ENCODE data around the gene CA10. TPM values are rescaled to one million over a fixed set of nuclear protein-coding genes. Genes with fewer than 3 reads are reported as not detected.

CA10 gene
- total and polyA plus RNA-seq, 2 donors (not counting 1 experiment from before 2014, with no cell fraction given) = not detected

DNA sequence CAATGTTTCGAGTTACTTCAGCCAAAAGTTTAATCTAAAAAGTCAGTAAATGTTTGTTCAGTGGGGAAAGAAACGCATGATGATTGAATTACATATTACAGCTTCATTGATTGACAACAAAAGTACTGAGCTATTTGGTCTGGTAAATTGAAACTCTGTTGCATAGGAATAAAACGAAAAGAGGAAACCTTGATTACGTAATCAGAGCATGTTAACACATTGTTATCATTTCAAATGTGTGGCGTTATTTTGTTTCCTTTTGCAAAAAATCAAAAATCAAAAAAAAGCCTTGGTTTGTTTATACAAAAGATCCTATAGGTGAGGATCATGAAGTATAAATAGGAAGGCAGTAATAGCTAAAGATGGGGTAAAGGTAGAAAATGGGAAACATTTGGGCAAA lies 19.5 kb upstream of the CA10 start:
- DNase-seq (ENCODE audit: low read depth in 2 of 2) = no peak
- no peak overlapping the region for H3K9ac ChIP-seq (ENCODE audit: insufficient read depth, low read length)
- no peak overlapping the region for H2AFZ ChIP-seq (ENCODE audit: low read length)
- TF ChIP-seq, protein P1, sequence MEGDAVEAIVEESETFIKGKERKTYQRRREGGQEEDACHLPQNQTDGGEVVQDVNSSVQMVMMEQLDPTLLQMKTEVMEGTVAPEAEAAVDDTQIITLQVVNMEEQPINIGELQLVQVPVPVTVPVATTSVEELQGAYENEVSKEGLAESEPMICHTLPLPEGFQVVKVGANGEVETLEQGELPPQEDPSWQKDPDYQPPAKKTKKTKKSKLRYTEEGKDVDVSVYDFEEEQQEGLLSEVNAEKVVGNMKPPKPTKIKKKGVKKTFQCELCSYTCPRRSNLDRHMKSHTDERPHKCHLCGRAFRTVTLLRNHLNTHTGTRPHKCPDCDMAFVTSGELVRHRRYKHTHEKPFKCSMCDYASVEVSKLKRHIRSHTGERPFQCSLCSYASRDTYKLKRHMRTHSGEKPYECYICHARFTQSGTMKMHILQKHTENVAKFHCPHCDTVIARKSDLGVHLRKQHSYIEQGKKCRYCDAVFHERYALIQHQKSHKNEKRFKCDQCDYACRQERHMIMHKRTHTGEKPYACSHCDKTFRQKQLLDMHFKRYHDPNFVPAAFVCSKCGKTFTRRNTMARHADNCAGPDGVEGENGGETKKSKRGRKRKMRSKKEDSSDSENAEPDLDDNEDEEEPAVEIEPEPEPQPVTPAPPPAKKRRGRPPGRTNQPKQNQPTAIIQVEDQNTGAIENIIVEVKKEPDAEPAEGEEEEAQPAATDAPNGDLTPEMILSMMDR (conservative IDR thresholded peaks at IDR 0.05 in 1 of 2, IDR thresholded peaks at IDR 0.05 in 1 of 2; ENCODE audit: low read depth in 1 of 2, low read length in 2 of 2) = no peak
- no peak for TF ChIP-seq EZH2 (IDR thresholded peaks at IDR 0.05; ENCODE audit: low read length, missing control alignments)
- H4K20me1 ChIP-seq (ENCODE audit: control insufficient read depth, extremely low read depth, insufficient read depth, low read length) = no peaks in the 10 kb centered on the region
- H3K79me2 ChIP-seq (ENCODE audit: control insufficient read depth, insufficient read depth, low read length) = no peaks in the 10 kb centered on the region
- H3K27me3 ChIP-seq (ENCODE audit: control insufficient read depth, insufficient read depth, low read length) = no peaks in the 10 kb centered on the region
- no peak overlapping the region for H3K4me3 ChIP-seq (replicated peaks in 1 of 4; ENCODE audit: control extremely low read depth in 1 of 4, insufficient read depth in 1 of 4, low read depth in 3 of 4, low read length in 4 of 4)
- H3K27ac ChIP-seq (ENCODE audit: insufficient read depth, low read length) = no peak overlapping the region
- no peaks in the 10 kb centered on the region for H3K9me3 ChIP-seq (ENCODE audit: control insufficient read depth, insufficient read depth, low read depth, low read length)
- H3K4me1 ChIP-seq (ENCODE audit: control insufficient read depth, extremely low read depth, insufficient read depth, low read length) = no peaks in the 10 kb centered on the region
- H3K36me3 ChIP-seq (ENCODE audit: control insufficient read depth, insufficient read depth, low read length) = no peaks in the 10 kb centered on the region
- no peak overlapping the region for H3K4me2 ChIP-seq (ENCODE audit: extremely low read depth, insufficient read depth, low read length)

DNA sequence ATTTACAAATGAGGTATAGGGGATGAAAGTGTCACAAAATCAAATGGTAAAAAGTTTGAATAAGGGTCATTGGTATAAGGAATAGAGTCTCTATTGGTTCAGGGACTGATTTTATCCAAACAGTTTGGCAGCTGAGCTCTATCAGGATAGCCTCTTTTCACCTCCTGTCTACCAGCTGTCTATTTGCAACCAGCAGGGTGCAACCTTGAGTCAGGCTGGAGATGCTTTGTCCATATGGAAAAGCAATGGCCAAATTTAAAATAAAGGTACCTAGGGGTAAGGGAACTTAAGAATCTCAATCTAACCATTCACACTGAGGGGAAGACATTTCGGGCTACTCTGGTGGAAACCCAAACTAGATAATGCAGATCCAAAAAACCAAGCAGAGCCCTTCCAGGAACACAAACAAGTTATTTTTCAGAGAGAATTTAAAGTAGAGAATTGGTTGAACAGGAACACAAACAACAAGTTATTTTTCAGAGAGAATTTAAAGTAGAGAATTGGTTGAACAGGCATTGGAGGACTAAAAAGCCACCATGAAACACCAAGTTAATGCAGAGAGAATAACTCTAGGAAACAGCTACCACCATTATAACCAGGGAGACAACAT lies 12.6 kb upstream of the CA10 start:
- TF ChIP-seq, protein P1 (conservative IDR thresholded peaks at IDR 0.05 in 1 of 2, IDR thresholded peaks at IDR 0.05 in 1 of 2; ENCODE audit: low read depth in 1 of 2, low read length in 2 of 2) = no peak
- TF ChIP-seq EZH2 (IDR thresholded peaks at IDR 0.05; ENCODE audit: low read length, missing control alignments) = no peak
- DNase-seq (ENCODE audit: low read depth in 2 of 2) = no peak

DNA sequence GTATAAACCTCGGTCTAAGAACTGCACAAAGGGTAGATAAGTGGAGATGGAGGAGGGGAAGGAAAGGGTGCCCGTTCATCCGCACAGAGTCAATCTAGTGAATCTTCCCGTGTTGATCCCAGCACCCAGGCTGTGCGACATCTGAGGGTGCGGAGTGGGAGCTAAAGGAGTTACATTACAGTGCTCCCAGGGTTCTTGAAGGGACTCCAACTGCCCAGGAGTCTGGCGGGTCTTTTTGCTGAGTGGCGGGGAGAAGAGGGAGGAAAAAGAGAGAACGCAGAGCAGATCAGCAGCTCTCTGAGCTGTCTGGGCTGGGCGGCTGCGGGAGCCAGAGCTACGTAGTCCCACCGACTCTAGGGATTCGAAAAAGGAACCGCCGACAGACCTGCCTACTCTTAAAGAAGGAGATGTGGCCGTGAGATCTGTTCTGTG lies 1.6 kb upstream of the CA10 start:
- no peak overlapping the region for H3K4me2 ChIP-seq (ENCODE audit: extremely low read depth, insufficient read depth, low read length)
- no peaks in the 10 kb centered on the region for H4K20me1 ChIP-seq (ENCODE audit: control insufficient read depth, extremely low read depth, insufficient read depth, low read length)
- no peaks in the 10 kb centered on the region for H3K9me3 ChIP-seq (ENCODE audit: control insufficient read depth, insufficient read depth, low read depth, low read length)
- no peaks in the 10 kb centered on the region for H3K4me1 ChIP-seq (ENCODE audit: control insufficient read depth, extremely low read depth, insufficient read depth, low read length)
- no peak overlapping the region for H3K9ac ChIP-seq (ENCODE audit: insufficient read depth, low read length)
- no peak for DNase-seq (ENCODE audit: low read depth in 2 of 2)
- H3K27ac ChIP-seq (ENCODE audit: insufficient read depth, low read length) = no peak overlapping the region
- TF ChIP-seq, protein P1 (conservative IDR thresholded peaks at IDR 0.05 in 1 of 2, IDR thresholded peaks at IDR 0.05 in 1 of 2; ENCODE audit: low read depth in 1 of 2, low read length in 2 of 2) = no peak
- no peak for TF ChIP-seq EZH2 (IDR thresholded peaks at IDR 0.05; ENCODE audit: low read length, missing control alignments)
- no peaks in the 10 kb centered on the region for H3K27me3 ChIP-seq (ENCODE audit: control insufficient read depth, insufficient read depth, low read length)
- no peaks in the 10 kb centered on the region for H3K36me3 ChIP-seq (ENCODE audit: control insufficient read depth, insufficient read depth, low read length)
- no peak overlapping the region for H3K4me3 ChIP-seq (replicated peaks in 1 of 4; ENCODE audit: control extremely low read depth in 1 of 4, insufficient read depth in 1 of 4, low read depth in 3 of 4, low read length in 4 of 4)
- no peak overlapping the region for H2AFZ ChIP-seq (ENCODE audit: low read length)
- H3K79me2 ChIP-seq (ENCODE audit: control insufficient read depth, insufficient read depth, low read length) = no peaks in the 10 kb centered on the region

More for the DNA sequence above, 12.6 kb upstream of the CA10 start:
- no peaks in the 10 kb centered on the region for H3K9me3 ChIP-seq (ENCODE audit: control insufficient read depth, insufficient read depth, low read depth, low read length)
- no peak overlapping the region for H2AFZ ChIP-seq (ENCODE audit: low read length)
- H3K27me3 ChIP-seq (ENCODE audit: control insufficient read depth, insufficient read depth, low read length) = no peaks in the 10 kb centered on the region
- H3K9ac ChIP-seq (ENCODE audit: insufficient read depth, low read length) = no peak overlapping the region
- H3K79me2 ChIP-seq (ENCODE audit: control insufficient read depth, insufficient read depth, low read length) = no peaks in the 10 kb centered on the region
- no peak overlapping the region for H3K4me2 ChIP-seq (ENCODE audit: extremely low read depth, insufficient read depth, low read length)
- H3K4me1 ChIP-seq (ENCODE audit: control insufficient read depth, extremely low read depth, insufficient read depth, low read length) = no peaks in the 10 kb centered on the region
- H4K20me1 ChIP-seq (ENCODE audit: control insufficient read depth, extremely low read depth, insufficient read depth, low read length) = no peaks in the 10 kb centered on the region
- H3K4me3 ChIP-seq (replicated peaks in 1 of 4; ENCODE audit: control extremely low read depth in 1 of 4, insufficient read depth in 1 of 4, low read depth in 3 of 4, low read length in 4 of 4) = no peak overlapping the region
- H3K27ac ChIP-seq (ENCODE audit: insufficient read depth, low read length) = no peak overlapping the region
- no peaks in the 10 kb centered on the region for H3K36me3 ChIP-seq (ENCODE audit: control insufficient read depth, insufficient read depth, low read length)
